Measurements from ENCODE around the gene C11orf54.
A peak's percentile ranks its signal among the peaks of the same experiment; 100 is the strongest.

Gene C11orf54

GRCh38 chr11:93730108-93731107 is 11.1 kb upstream of the C11orf54 start:
- no peak for DNase-seq (ENCODE audit: low read depth)
- H3K4me3 ChIP-seq (ENCODE audit: low read depth, low read length) = no peak overlapping the region
- TF ChIP-seq CTCF (IDR thresholded peaks at IDR 0.05; ENCODE audit: low read depth, low read length) (no peak), MYC (IDR thresholded peaks at IDR 0.05; ENCODE audit: low read depth, low read length) (no peak), POLR2A (IDR thresholded peaks at IDR 0.05; ENCODE audit: extremely low read depth, insufficient read length) (no peak), MAX (IDR thresholded peaks at IDR 0.05; ENCODE audit: low read depth, low read length) (no peak)

GRCh38 chr11:93732237-93732892 is 9.1 kb upstream of the C11orf54 start:
- H3K4me3 ChIP-seq (ENCODE audit: low read depth, low read length) = no peak overlapping the region
- no peak for DNase-seq (ENCODE audit: low read depth)
- no peak for TF ChIP-seq CTCF (IDR thresholded peaks at IDR 0.05; ENCODE audit: low read depth, low read length)
- no peak for TF ChIP-seq MAX (IDR thresholded peaks at IDR 0.05; ENCODE audit: low read depth, low read length)
- no peak for TF ChIP-seq POLR2A (IDR thresholded peaks at IDR 0.05; ENCODE audit: extremely low read depth, insufficient read length)
- TF ChIP-seq MYC (IDR thresholded peaks at IDR 0.05; ENCODE audit: low read depth, low read length) = no peak

GRCh38 chr11:93733474-93733873 is 8.0 kb upstream of the C11orf54 start:
- peak overlapping the region; percentile 92 for H3K4me3 ChIP-seq (ENCODE audit: low read depth, low read length)
- no peak for DNase-seq (ENCODE audit: low read depth)
- no peak for TF ChIP-seq POLR2A (IDR thresholded peaks at IDR 0.05; ENCODE audit: extremely low read depth, insufficient read length)

- TF ChIP-seq MYC (IDR thresholded peaks at IDR 0.05; ENCODE audit: low read depth, low read length) (no peak), MAX (IDR thresholded peaks at IDR 0.05; ENCODE audit: low read depth, low read length) (no peak), POLR2A (IDR thresholded peaks at IDR 0.05; ENCODE audit: extremely low read depth, insufficient read length) (no peak), CTCF (IDR thresholded peaks at IDR 0.05; ENCODE audit: low read depth, low read length) (no peak)
- peak overlapping the region; percentile 92 for H3K4me3 ChIP-seq (ENCODE audit: low read depth, low read length)
- DNase-seq (ENCODE audit: low read depth) = no peak
These were observed 6.8 kb upstream of the C11orf54 start for GRCh38 chr11:93734427-93735222.

GRCh38 chr11:93735627-93736026 is 5.8 kb upstream of the C11orf54 start:
- no peak for DNase-seq (ENCODE audit: low read depth)
- TF ChIP-seq CTCF (IDR thresholded peaks at IDR 0.05; ENCODE audit: low read depth, low read length) = no peak
- no peak for TF ChIP-seq MYC (IDR thresholded peaks at IDR 0.05; ENCODE audit: low read depth, low read length)
- TF ChIP-seq MAX (IDR thresholded peaks at IDR 0.05; ENCODE audit: low read depth, low read length) = no peak
- no peak for TF ChIP-seq POLR2A (IDR thresholded peaks at IDR 0.05; ENCODE audit: extremely low read depth, insufficient read length)
- H3K4me3 ChIP-seq (ENCODE audit: low read depth, low read length) = peak overlapping the region; percentile 92

Data from NB4 (cell line).